ENCODE data around the gene DNAH7. TPM values are rescaled to one million over a fixed set of nuclear protein-coding genes. Genes with fewer than 3 reads are reported as not detected.
A peak's percentile ranks its signal among the peaks of the same experiment; 100 is the strongest.

The DNAH7 gene
- total and polyA plus RNA-seq, 2 of the 13 experiments (the other 11 are each of a cell fraction or from before 2014, with no cell fraction given) = 0.09 TPM; not detected in 1

GRCh38 chr2:196068271-196069209 is at the start of gene DNAH7 (continued):
- TF ChIP-seq ZBTB4 (CRISPR knock-in tag; IDR thresholded peaks at IDR 0.05; ENCODE audit: borderline replicate concordance) (peak; percentile 56; the same call in 1 of the 2 replicates), PLSCR1 (CRISPR knock-in tag; IDR thresholded peaks at IDR 0.05; ENCODE audit: borderline replicate concordance) (no peak), ZBTB7A (CRISPR knock-in tag; IDR thresholded peaks at IDR 0.05) (no peak), BHLHE40 (IDR thresholded peaks at IDR 0.05; ENCODE audit: low read length) (no peak), ZNF670 (CRISPR knock-in tag; IDR thresholded peaks at IDR 0.05; ENCODE audit: borderline replicate concordance) (no peak), ERF (CRISPR knock-in tag; IDR thresholded peaks at IDR 0.05) (peak; percentile 71), ZNF577 (CRISPR knock-in tag; IDR thresholded peaks at IDR 0.05; ENCODE audit: borderline replicate concordance, low read depth) (no peak), HCFC1 (IDR thresholded peaks at IDR 0.05; ENCODE audit: low read depth, low read length) (0 out of 2 replicates have a peak, but pooled peaks have one; percentile 37), U2AF2 (IDR thresholded peaks at IDR 0.05; ENCODE audit: low read depth, low read length) (peak; percentile 98), MBD4 (IDR thresholded peaks at IDR 0.05; ENCODE audit: borderline replicate concordance, low read length) (no peak), ZNF207 (IDR thresholded peaks at IDR 0.05; ENCODE audit: borderline replicate concordance) (no peak), ZNF329 (CRISPR knock-in tag; IDR thresholded peaks at IDR 0.05; ENCODE audit: low read depth) (peak; percentile 77), FOSL1 (CRISPR knock-in tag; IDR thresholded peaks at IDR 0.05; ENCODE audit: borderline replicate concordance) (no peak), ZNF614 (CRISPR knock-in tag; IDR thresholded peaks at IDR 0.05; ENCODE audit: borderline replicate concordance) (peak; percentile 61), THRA (CRISPR knock-in tag; IDR thresholded peaks at IDR 0.05; ENCODE audit: borderline replicate concordance) (0 out of 2 replicates have a peak, but pooled peaks have one; percentile 49), HNRNPL (IDR thresholded peaks at IDR 0.05; ENCODE audit: low read depth, low read length) (0 out of 2 replicates have a peak, but pooled peaks have one; percentile 39), FOXP1 (IDR thresholded peaks at IDR 0.05) (no peak), FOXP1 (CRISPR knock-in tag; IDR thresholded peaks at IDR 0.05) (no peak), ZNF644 (CRISPR knock-in tag; IDR thresholded peaks at IDR 0.05; ENCODE audit: low read depth) (peak; percentile 98), NR2F2 (IDR thresholded peaks at IDR 0.05; ENCODE audit: borderline replicate concordance, low read depth) (no peak), HDAC6 (IDR thresholded peaks at IDR 0.05; ENCODE audit: low read depth, low read length) (no peak), CHD4 (IDR thresholded peaks at IDR 0.05; ENCODE audit: borderline replicate concordance, low read length) (no peak), ATM (IDR thresholded peaks at IDR 0.05; ENCODE audit: borderline replicate concordance) (no peak), SAFB2 (CRISPR knock-in tag; IDR thresholded peaks at IDR 0.05; ENCODE audit: borderline replicate concordance, low read depth) (peak; percentile 75; the same call in 1 of the 2 replicates)

Measured in HepG2 (cell line).